BJ (cell line): ENCODE results near the gene PADI2. TPM values are rescaled to one million over a fixed set of nuclear protein-coding genes. Genes with fewer than 3 reads are reported as not detected.

Experiments used
- CTCF ChIA-PET: fragments of 350-600 bp; formaldehyde crosslinking; extraction: SDS; loops from one replicate; lab custom pipeline; 2021; ENCODE audit warnings: antibody characterized with exemption, inconsistent platforms; lab: Yijun Ruan, JAX
- POLR2A ChIA-PET: fragments of 300-600 bp; sonication (Branson Sonifier 250); formaldehyde crosslinking; extraction: SDS; loops from one replicate; lab custom pipeline; 2021; ENCODE audit warnings: antibody characterized with exemption; lab: Charles Lee
- DNase-seq: peaks from one replicate; pipeline ENCODE4 v3.0.0-alpha.2; 2011; ENCODE audit warnings: low read depth
- H3K27me3 ChIP-seq: 2 replicates; pipeline ENCODE4 v1.6.0; 2011; ENCODE audit warnings: low read length; ENCODE audit not compliant: control insufficient read depth, insufficient read depth
- H3K36me3 ChIP-seq: 2 replicates; pipeline ENCODE4 v1.5.1; 2011; ENCODE audit warnings: low read length; ENCODE audit not compliant: control insufficient read depth, insufficient read depth
- H3K4me3 ChIP-seq: 2 replicates; pipeline ENCODE4 v1.5.1; 2011; ENCODE audit warnings: low read depth, mild to moderate bottlenecking, control low read depth, low read length
- CTCF ChIP-seq: IDR thresholded peaks from 2 replicates; pipeline ENCODE4 v1.5.1; 2011; ENCODE audit warnings: low read depth, mild to moderate bottlenecking, control low read depth, inconsistent platforms, low read length, moderate library complexity; ENCODE audit not compliant: insufficient read depth
- polyA plus RNA-seq: library from polyadenylated mRNA; depleted of rRNA; stranded (reverse); fragments of >200 nt; gene quantifications from 2 replicates; pipeline ENCODE4 v1.2.3, GENCODE V29; 2011

Gene PADI2
- polyA plus RNA-seq, 1 experiment = 0.15 TPM

- CTCF ChIA-PET = no interaction called here
- Histone ChIP-seq H3K27me3 (peaks cover 15% of the 10 kb centered on the region), H3K36me3 (no peaks in the 10 kb centered on the region), H3K4me3 (no peak overlapping the region)
- no peak for TF ChIP-seq CTCF
- POLR2A ChIA-PET = no interaction called here
- no peak for DNase-seq
Measured at GRCh38 chr1:17096584-17096983, 22.7 kb downstream of the PADI2 start.

- Histone ChIP-seq H3K27me3 (peaks cover 11% of the 10 kb centered on the region), H3K36me3 (no peaks in the 10 kb centered on the region), H3K4me3 (no peak overlapping the region)
- CTCF ChIA-PET = no interaction called here
- no peak for TF ChIP-seq CTCF
- no peak for DNase-seq
- POLR2A ChIA-PET = no interaction called here
Measured at GRCh38 chr1:17095141-17095540, 24.1 kb downstream of the PADI2 start.

GRCh38 chr1:17094664-17095063 is 24.6 kb downstream of the PADI2 start:
- DNase-seq = no peak
- POLR2A ChIA-PET = no interaction called here
- peaks cover 11% of the 10 kb centered on the region for H3K27me3 ChIP-seq

GRCh38 chr1:17093822-17094393 is 25.3 kb downstream of the PADI2 start:
- no peak for TF ChIP-seq CTCF
- H3K27me3 ChIP-seq = peaks cover 10% of the 10 kb centered on the region
- H3K4me3 ChIP-seq = no peak overlapping the region
- POLR2A ChIA-PET = no interaction called here
- DNase-seq = no peak
- CTCF ChIA-PET = no interaction called here
- H3K36me3 ChIP-seq = no peaks in the 10 kb centered on the region

More at GRCh38 chr1:17094664-17095063, 24.6 kb downstream of the PADI2 start:
- CTCF ChIA-PET = no interaction called here
- Histone ChIP-seq H3K4me3 (no peak overlapping the region), H3K36me3 (no peaks in the 10 kb centered on the region)
- TF ChIP-seq CTCF = no peak

- H3K4me3 ChIP-seq = no peak overlapping the region
- ChIA-PET CTCF (interaction anchor here (0.5 to 1.2 kb wide), 2 partner anchors 16 to 302 kb away, joined by 3 read pairs; no protein-coding TSS in a partner anchor), POLR2A (no interaction called here)
- TF ChIP-seq CTCF = no peak
- peaks cover 8% of the 10 kb centered on the region for H3K27me3 ChIP-seq
- H3K36me3 ChIP-seq = no peaks in the 10 kb centered on the region
- DNase-seq = no peak
Measured at GRCh38 chr1:17091252-17091651, 28.0 kb downstream of the PADI2 start.
